ENCODE data around the gene HCK.

The HCK gene

GRCh38 chr20:32125506-32125905 lies 73.5 kb downstream of the HCK start:
- Histone ChIP-seq H3K4me3 (ENCODE audit: low read length) (no peak overlapping the region), H3K9me3 (ENCODE audit: control insufficient read depth, low read depth, low read length) (no peaks in the 10 kb centered on the region), H3K27ac (ENCODE audit: low read length) (no peak overlapping the region), H3K4me1 (ENCODE audit: control insufficient read depth, low read depth, low read length) (no peaks in the 10 kb centered on the region), H3K36me3 (ENCODE audit: control insufficient read depth, low read depth, low read length) (no peaks in the 10 kb centered on the region), H3K27me3 (ENCODE audit: control insufficient read depth, insufficient read depth, low read length) (no peaks in the 10 kb centered on the region), H3K9ac (ENCODE audit: low read length) (no peak overlapping the region)

- H3K9ac ChIP-seq (ENCODE audit: low read length), result no peak overlapping the region
- no peaks in the 10 kb centered on the region for H3K4me1 ChIP-seq (ENCODE audit: control insufficient read depth, low read depth, low read length)
- no peak overlapping the region for H3K4me3 ChIP-seq (ENCODE audit: low read length)
- H3K36me3 ChIP-seq (ENCODE audit: control insufficient read depth, low read depth, low read length), result no peaks in the 10 kb centered on the region
- no peaks in the 10 kb centered on the region for H3K9me3 ChIP-seq (ENCODE audit: control insufficient read depth, low read depth, low read length)
- no peaks in the 10 kb centered on the region for H3K27me3 ChIP-seq (ENCODE audit: control insufficient read depth, insufficient read depth, low read length)
- H3K27ac ChIP-seq (ENCODE audit: low read length), result no peak overlapping the region
These were observed 74.9 kb downstream of the HCK start for GRCh38 chr20:32126919-32127318.

GRCh38 chr20:32127347-32127746 lies 75.3 kb downstream of the HCK start:
- Histone ChIP-seq H3K27ac (ENCODE audit: low read length) (no peak overlapping the region), H3K36me3 (ENCODE audit: control insufficient read depth, low read depth, low read length) (no peaks in the 10 kb centered on the region), H3K9ac (ENCODE audit: low read length) (no peak overlapping the region), H3K9me3 (ENCODE audit: control insufficient read depth, low read depth, low read length) (no peaks in the 10 kb centered on the region), H3K4me1 (ENCODE audit: control insufficient read depth, low read depth, low read length) (no peaks in the 10 kb centered on the region), H3K27me3 (ENCODE audit: control insufficient read depth, insufficient read depth, low read length) (no peaks in the 10 kb centered on the region), H3K4me3 (ENCODE audit: low read length) (no peak overlapping the region)

GRCh38 chr20:32128167-32128566 lies 76.1 kb downstream of the HCK start:
- Histone ChIP-seq H3K27me3 (ENCODE audit: control insufficient read depth, insufficient read depth, low read length) (no peaks in the 10 kb centered on the region), H3K9ac (ENCODE audit: low read length) (no peak overlapping the region), H3K36me3 (ENCODE audit: control insufficient read depth, low read depth, low read length) (no peaks in the 10 kb centered on the region), H3K4me3 (ENCODE audit: low read length) (no peak overlapping the region), H3K9me3 (ENCODE audit: control insufficient read depth, low read depth, low read length) (no peaks in the 10 kb centered on the region), H3K4me1 (ENCODE audit: control insufficient read depth, low read depth, low read length) (no peaks in the 10 kb centered on the region), H3K27ac (ENCODE audit: low read length) (no peak overlapping the region)

GRCh38 chr20:32129863-32130262 lies 77.8 kb downstream of the HCK start:
- H3K9me3 ChIP-seq (ENCODE audit: control insufficient read depth, low read depth, low read length), result no peaks in the 10 kb centered on the region
- no peaks in the 10 kb centered on the region for H3K36me3 ChIP-seq (ENCODE audit: control insufficient read depth, low read depth, low read length)
- no peak overlapping the region for H3K9ac ChIP-seq (ENCODE audit: low read length)
- no peak overlapping the region for H3K4me3 ChIP-seq (ENCODE audit: low read length)
- H3K27ac ChIP-seq (ENCODE audit: low read length), result no peak overlapping the region
- no peaks in the 10 kb centered on the region for H3K27me3 ChIP-seq (ENCODE audit: control insufficient read depth, insufficient read depth, low read length)
- no peaks in the 10 kb centered on the region for H3K4me1 ChIP-seq (ENCODE audit: control insufficient read depth, low read depth, low read length)

GRCh38 chr20:32130352-32130751 lies 78.3 kb downstream of the HCK start:
- no peak overlapping the region for H3K27ac ChIP-seq (ENCODE audit: low read length)
- H3K27me3 ChIP-seq (ENCODE audit: control insufficient read depth, insufficient read depth, low read length), result no peaks in the 10 kb centered on the region
- no peaks in the 10 kb centered on the region for H3K9me3 ChIP-seq (ENCODE audit: control insufficient read depth, low read depth, low read length)
- no peaks in the 10 kb centered on the region for H3K4me1 ChIP-seq (ENCODE audit: control insufficient read depth, low read depth, low read length)
- H3K9ac ChIP-seq (ENCODE audit: low read length), result no peak overlapping the region
- no peak overlapping the region for H3K4me3 ChIP-seq (ENCODE audit: low read length)
- no peaks in the 10 kb centered on the region for H3K36me3 ChIP-seq (ENCODE audit: control insufficient read depth, low read depth, low read length)

- Histone ChIP-seq H3K27me3 (ENCODE audit: control insufficient read depth, insufficient read depth, low read length) (no peaks in the 10 kb centered on the region), H3K9ac (ENCODE audit: low read length) (no peak overlapping the region), H3K27ac (ENCODE audit: low read length) (no peak overlapping the region), H3K4me1 (ENCODE audit: control insufficient read depth, low read depth, low read length) (no peaks in the 10 kb centered on the region), H3K36me3 (ENCODE audit: control insufficient read depth, low read depth, low read length) (peaks cover 5% of the 10 kb centered on the region), H3K9me3 (ENCODE audit: control insufficient read depth, low read depth, low read length) (no peaks in the 10 kb centered on the region), H3K4me3 (ENCODE audit: low read length) (no peak overlapping the region)
These were observed 78.9 kb downstream of the HCK start for GRCh38 chr20:32130965-32131364.

- Histone ChIP-seq H3K9ac (ENCODE audit: low read length) (no peak overlapping the region), H3K4me3 (ENCODE audit: low read length) (no peak overlapping the region), H3K36me3 (ENCODE audit: control insufficient read depth, low read depth, low read length) (peaks cover 23% of the 10 kb centered on the region), H3K27ac (ENCODE audit: low read length) (no peak overlapping the region), H3K27me3 (ENCODE audit: control insufficient read depth, insufficient read depth, low read length) (no peaks in the 10 kb centered on the region), H3K4me1 (ENCODE audit: control insufficient read depth, low read depth, low read length) (no peaks in the 10 kb centered on the region), H3K9me3 (ENCODE audit: control insufficient read depth, low read depth, low read length) (no peaks in the 10 kb centered on the region)
These were observed 81.0 kb downstream of the HCK start for GRCh38 chr20:32132911-32133549.

- no peak overlapping the region for H3K4me3 ChIP-seq (ENCODE audit: low read length)
- no peaks in the 10 kb centered on the region for H3K9me3 ChIP-seq (ENCODE audit: control insufficient read depth, low read depth, low read length)
- no peaks in the 10 kb centered on the region for H3K4me1 ChIP-seq (ENCODE audit: control insufficient read depth, low read depth, low read length)
- H3K9ac ChIP-seq (ENCODE audit: low read length), result no peak overlapping the region
- H3K36me3 ChIP-seq (ENCODE audit: control insufficient read depth, low read depth, low read length), result peaks cover 28% of the 10 kb centered on the region
- no peak overlapping the region for H3K27ac ChIP-seq (ENCODE audit: low read length)
- H3K27me3 ChIP-seq (ENCODE audit: control insufficient read depth, insufficient read depth, low read length), result no peaks in the 10 kb centered on the region
These were observed 82.0 kb downstream of the HCK start for GRCh38 chr20:32134026-32134425.

GRCh38 chr20:32135983-32136515 lies 84.0 kb downstream of the HCK start:
- Histone ChIP-seq H3K4me1 (ENCODE audit: control insufficient read depth, low read depth, low read length) (no peaks in the 10 kb centered on the region), H3K4me3 (ENCODE audit: low read length) (no peak overlapping the region), H3K9me3 (ENCODE audit: control insufficient read depth, low read depth, low read length) (no peaks in the 10 kb centered on the region), H3K27me3 (ENCODE audit: control insufficient read depth, insufficient read depth, low read length) (no peaks in the 10 kb centered on the region), H3K36me3 (ENCODE audit: control insufficient read depth, low read depth, low read length) (peaks cover 44% of the 10 kb centered on the region), H3K9ac (ENCODE audit: low read length) (no peak overlapping the region), H3K27ac (ENCODE audit: low read length) (no peak overlapping the region)

GRCh38 chr20:32138921-32139320 lies 86.9 kb downstream of the HCK start:
- Histone ChIP-seq H3K9ac (ENCODE audit: low read length) (no peak overlapping the region), H3K36me3 (ENCODE audit: control insufficient read depth, low read depth, low read length) (peaks cover 71% of the 10 kb centered on the region), H3K27ac (ENCODE audit: low read length) (no peak overlapping the region), H3K4me3 (ENCODE audit: low read length) (no peak overlapping the region), H3K9me3 (ENCODE audit: control insufficient read depth, low read depth, low read length) (no peaks in the 10 kb centered on the region), H3K4me1 (ENCODE audit: control insufficient read depth, low read depth, low read length) (no peaks in the 10 kb centered on the region), H3K27me3 (ENCODE audit: control insufficient read depth, insufficient read depth, low read length) (no peaks in the 10 kb centered on the region)

GRCh38 chr20:32139947-32140346 lies 87.9 kb downstream of the HCK start:
- Histone ChIP-seq H3K4me3 (ENCODE audit: low read length) (no peak overlapping the region), H3K9me3 (ENCODE audit: control insufficient read depth, low read depth, low read length) (no peaks in the 10 kb centered on the region), H3K27ac (ENCODE audit: low read length) (no peak overlapping the region), H3K4me1 (ENCODE audit: control insufficient read depth, low read depth, low read length) (no peaks in the 10 kb centered on the region), H3K9ac (ENCODE audit: low read length) (no peak overlapping the region), H3K27me3 (ENCODE audit: control insufficient read depth, insufficient read depth, low read length) (no peaks in the 10 kb centered on the region), H3K36me3 (ENCODE audit: control insufficient read depth, low read depth, low read length) (peaks cover 82% of the 10 kb centered on the region)
